ENCODE data around the gene CAMTA1.

GRCh38 chr1:7233237-7233540, 447.9 kb downstream of the CAMTA1 start:
- TF ChIP-seq ZNF18 (tag by site-specific recombination; IDR thresholded peaks at IDR 0.05): no peak
- TF ChIP-seq ZNF645 (tag by site-specific recombination; IDR thresholded peaks at IDR 0.05): no peak
- TF ChIP-seq ZNF549 (tag by site-specific recombination; IDR thresholded peaks at IDR 0.05): no peak
- TF ChIP-seq ZNF561 (tag by site-specific recombination; IDR thresholded peaks at IDR 0.05; ENCODE audit: borderline replicate concordance): no peak
- no peak for TF ChIP-seq ZFP37 (tag by site-specific recombination; IDR thresholded peaks at IDR 0.05)
- TF ChIP-seq PATZ1 (tag by site-specific recombination; IDR thresholded peaks at IDR 0.05): no peak

Measured in HEK293 (cell line).